Measurements from ENCODE around the gene CFAP157. TPM values are rescaled to one million over a fixed set of nuclear protein-coding genes. Genes with fewer than 3 reads are reported as not detected.
A peak's percentile ranks its signal among the peaks of the same experiment; 100 is the strongest.

CFAP157 gene
- total RNA-seq, 2 donors from 2014 or later = 0.14 TPM

DNA sequence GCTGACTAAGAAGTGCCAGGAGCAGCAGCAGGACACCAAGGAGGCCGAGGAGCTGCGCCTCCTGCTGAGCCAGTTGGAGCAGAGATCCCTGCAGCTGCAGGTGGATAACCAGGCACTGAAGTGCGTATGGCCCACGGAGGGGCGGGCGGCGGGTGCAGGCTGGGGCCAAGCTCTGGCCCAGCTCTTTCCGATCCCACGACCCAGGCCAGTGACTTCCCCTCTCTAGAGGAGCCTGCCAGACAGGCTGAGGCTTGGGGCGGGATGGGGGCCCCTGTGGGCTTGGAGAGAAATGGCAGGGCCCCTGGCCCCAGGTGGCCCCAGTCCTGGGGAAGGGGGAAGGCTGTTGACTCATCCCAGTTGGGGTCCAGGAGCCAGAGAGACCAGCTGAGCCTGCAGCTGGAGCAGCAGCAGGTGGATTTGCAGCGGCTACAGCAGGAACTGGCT is 5.1 kb downstream of the CFAP157 start:
- DNase-seq (ENCODE audit: low spot score) = no peak
- intact Hi-C loops (cut with DNase I) = loop anchor here in 1 of 2 donors (5.0 kb wide), 1 partner anchor 280 kb away; no protein-coding TSS in a partner anchor

DNA sequence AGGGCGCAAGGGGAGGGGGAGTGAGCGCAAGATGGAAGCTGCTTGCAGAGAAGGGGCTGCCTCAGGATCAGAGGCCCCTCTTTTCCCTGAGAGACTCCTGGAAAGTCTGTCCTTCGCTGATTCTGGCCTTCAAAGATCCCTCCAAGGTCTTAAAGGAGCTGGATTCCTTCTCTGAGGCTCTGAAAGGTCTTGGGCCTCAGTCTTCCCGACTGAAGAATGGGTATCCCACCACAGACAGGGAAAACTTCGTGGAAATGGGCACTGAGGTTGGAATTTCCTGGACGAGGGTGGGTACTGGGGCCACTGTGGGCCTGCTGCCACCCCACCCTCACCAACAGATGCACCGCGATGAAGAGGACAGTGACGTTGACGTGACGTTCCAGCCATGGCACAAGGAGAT is 5.6 kb downstream of the CFAP157 start:
- no peak for DNase-seq (ENCODE audit: low spot score)

GRCh38 chr9:127712867-127713266 is 6.1 kb downstream of the CFAP157 start:
- no peak for DNase-seq (ENCODE audit: low spot score)
- intact Hi-C loops (cut with DNase I) = loop anchor here in 1 of 2 donors (5.0 kb wide), 1 partner anchor 281 kb away; no protein-coding TSS in a partner anchor

More for the DNA sequence above, 5.6 kb downstream of the CFAP157 start:
- intact Hi-C loops (cut with DNase I) = loop anchor here in 1 of 2 donors (5.0 kb wide), 1 partner anchor 280 kb away; no protein-coding TSS in a partner anchor

GRCh38 chr9:127714020-127714750 is 7.4 kb downstream of the CFAP157 start:
- DNase-seq (ENCODE audit: low spot score) = peak; percentile 55
- intact Hi-C loops (cut with DNase I) = loop anchor here in 1 of 2 donors (5.0 kb wide), 1 partner anchor 282 kb away; no protein-coding TSS in a partner anchor

DNA sequence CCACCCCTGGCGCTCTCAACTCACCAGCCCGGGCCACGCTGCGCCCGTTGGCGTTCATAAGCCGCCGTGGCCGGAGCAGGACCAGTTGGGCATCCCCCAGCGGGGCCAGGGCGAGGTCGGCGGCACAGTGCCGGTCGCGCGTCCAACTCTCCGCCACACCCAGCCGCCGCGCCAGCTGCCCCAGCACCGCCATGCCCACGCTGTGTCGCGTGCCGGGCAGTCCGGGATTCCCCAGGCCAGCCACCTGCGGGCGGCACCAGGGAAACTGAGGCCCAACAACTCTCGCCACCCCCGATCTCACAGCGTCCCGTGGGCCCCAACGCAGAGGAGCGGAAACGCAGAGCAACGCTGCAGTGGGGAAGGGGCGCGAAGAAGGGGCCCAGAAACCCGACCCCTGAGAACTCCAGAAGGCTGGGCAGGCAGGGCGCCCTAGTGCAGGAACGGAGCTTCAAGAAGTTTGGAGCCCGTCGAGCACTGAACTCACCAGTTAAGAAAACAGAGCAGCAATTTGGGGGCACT is 8.2 kb downstream of the CFAP157 start:
- no peak for DNase-seq (ENCODE audit: low spot score)
- intact Hi-C loops (cut with DNase I) = loop anchor here in 1 of 2 donors (5.0 kb wide), 1 partner anchor 283 kb away; no protein-coding TSS in a partner anchor

DNA sequence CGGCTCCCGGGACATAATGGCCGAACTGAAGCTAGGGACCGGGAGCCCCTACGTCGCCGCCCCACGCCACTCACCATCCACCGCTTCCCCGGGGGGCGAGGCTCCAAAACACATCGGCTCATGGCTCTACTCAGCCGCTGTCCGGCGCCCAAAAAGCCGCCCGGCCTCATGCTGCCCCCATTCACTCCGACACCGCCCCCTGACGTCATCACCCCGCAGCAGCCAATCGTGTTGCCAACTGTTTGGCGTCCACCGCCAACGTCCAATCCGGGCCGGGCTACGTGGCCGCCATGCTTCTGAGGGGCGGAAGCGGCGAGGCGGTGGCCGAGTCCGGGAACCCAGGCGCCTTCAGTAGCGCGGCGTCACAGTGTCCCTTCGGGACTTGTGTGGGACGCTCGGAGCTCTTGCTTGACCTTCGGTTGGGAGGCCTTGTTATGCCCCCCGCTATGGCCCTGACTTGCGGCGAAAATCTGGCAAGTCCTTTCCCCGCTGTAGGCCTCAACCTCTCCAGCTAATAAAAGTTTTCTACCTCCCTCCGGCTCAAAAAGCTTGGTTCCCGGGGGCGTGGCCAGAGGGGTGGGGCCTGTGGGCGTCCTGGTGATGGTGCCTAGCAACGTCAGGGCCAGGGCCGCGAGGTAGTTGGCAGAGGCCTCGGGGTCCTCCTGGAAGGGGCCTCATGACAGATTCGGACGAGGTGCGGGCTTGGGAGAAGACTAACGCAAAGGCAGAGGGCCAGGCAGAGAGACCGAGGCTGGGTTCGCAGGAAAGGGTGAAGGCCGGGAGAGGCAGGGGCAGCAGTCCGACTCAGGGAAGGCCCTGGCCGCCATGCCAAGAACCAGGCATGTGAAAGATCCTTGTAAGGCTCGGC is 8.9 kb downstream of the CFAP157 start, which contains the start of the genes PTRH1 and TTC16:
PTRH1 (minus strand) TSS at position 194 of the 868 bp plus-strand sequence; CDS start at position 170, 24 bp downstream.
TTC16 (plus strand) TSS at position 610 of the 868 bp plus-strand sequence; CDS start at position 677, 67 bp downstream.
- DNase-seq (ENCODE audit: low spot score) = peak; percentile 99
- intact Hi-C loops (cut with DNase I) = no loop called here

DNA sequence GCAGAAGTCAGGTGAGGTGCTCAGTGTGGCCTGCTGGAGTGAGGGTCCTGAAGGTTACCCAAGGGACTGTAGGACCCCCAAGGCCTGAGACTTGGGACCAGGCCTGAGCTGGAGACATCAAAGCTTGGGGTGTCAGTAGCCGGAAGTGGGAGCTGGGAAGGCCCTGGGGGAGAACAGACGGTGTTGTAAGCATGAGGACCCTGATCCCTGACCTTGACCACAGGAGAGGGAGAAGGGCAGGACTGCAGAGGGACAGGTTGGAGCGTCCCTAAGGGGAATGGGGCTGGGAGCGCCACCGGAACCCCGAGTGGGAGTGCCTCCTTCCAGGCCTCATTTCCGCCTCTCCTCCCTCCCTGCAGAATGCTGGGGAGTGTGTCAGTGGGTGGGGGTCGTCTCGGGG is 9.6 kb downstream of the CFAP157 start:
- intact Hi-C loops (cut with DNase I) = no loop called here
- DNase-seq (ENCODE audit: low spot score) = no peak

DNA sequence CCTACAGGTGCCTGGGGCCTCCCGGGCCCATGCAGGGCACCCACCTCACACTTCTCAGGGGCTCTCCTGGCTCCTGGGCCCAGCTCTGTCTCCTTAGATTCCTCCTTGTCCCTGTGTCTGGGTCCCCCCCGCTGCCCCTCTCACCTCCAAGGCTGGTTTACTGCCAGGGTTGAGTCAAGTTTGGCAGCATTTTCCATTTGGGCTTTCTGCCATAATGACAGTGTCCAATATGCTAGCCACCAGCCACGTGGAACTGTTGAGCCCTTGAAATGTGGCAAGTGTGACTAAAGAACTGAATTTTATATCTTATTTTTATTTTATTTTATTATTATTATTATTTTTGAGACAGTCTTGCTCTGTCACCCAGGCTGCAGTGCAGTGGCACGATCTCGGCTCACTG is 11.0 kb downstream of the CFAP157 start:
- intact Hi-C loops (cut with DNase I) = no loop called here
- DNase-seq (ENCODE audit: low spot score) = no peak

GRCh38 chr9:127720031-127720864 is 13.5 kb downstream of the CFAP157 start:
- intact Hi-C loops (cut with DNase I) = loop anchor here in 1 of 2 donors (5.0 to 10.0 kb wide), 2 partner anchors 113 to 215 kb away; no protein-coding TSS in a partner anchor

DNA sequence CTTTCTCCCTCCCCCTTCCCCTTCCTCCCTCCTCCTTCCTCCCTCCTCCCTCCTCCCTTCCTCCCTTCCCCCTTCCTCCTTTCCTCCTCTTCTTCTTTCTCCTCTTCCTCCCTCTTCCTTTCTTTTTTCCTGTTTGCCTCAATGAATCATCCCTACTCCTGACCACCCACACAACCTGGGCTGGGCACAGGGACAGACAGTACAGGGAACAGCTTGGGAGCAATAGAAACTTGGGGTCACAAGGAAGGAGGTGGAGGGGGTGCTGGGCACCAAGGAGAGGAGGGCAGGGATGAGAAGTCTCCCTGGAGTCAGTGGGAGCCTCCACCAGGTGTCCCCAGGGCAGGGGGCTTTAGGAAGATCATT is 14.1 kb downstream of the CFAP157 start:
- intact Hi-C loops (cut with DNase I) = loop anchor here in 1 of 2 donors (5.0 to 10.0 kb wide), 2 partner anchors 114 to 216 kb away; no protein-coding TSS in a partner anchor
- DNase-seq (ENCODE audit: low spot score) = no peak

More at GRCh38 chr9:127720031-127720864, 13.5 kb downstream of the CFAP157 start:
- peak; percentile 65 for DNase-seq (ENCODE audit: low spot score)

DNA sequence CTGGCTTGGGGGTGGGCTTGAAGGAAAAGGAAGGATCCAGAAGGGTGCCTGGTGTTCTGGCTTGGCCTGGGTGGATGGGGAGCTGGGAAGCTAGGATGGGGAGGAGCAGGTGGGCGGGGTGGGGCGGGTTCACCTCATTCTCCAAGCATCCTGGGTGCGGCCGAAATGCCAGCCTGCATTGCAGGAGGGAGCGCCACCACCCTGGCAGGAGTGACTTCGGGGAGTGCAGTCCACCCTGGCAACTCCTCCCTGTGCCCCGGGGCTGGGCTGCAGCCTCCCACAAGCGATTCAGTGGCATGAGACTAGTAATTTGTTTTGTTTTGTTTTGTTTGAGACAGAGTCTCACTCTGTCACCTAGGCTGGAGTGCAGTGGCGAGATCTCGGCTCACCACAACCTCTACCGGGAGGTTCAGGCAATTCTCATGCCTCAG is 14.6 kb downstream of the CFAP157 start:
- intact Hi-C loops (cut with DNase I) = loop anchor here in 1 of 2 donors (5.0 to 10.0 kb wide), 2 partner anchors 114 to 217 kb away; no protein-coding TSS in a partner anchor
- DNase-seq (ENCODE audit: low spot score) = no peak

- DNase-seq (ENCODE audit: low spot score) = no peak
- intact Hi-C loops (cut with DNase I) = loop anchor here in 1 of 2 donors (5.0 to 10.0 kb wide), 2 partner anchors 115 to 217 kb away; no protein-coding TSS in a partner anchor
These were observed 15.4 kb downstream of the CFAP157 start for GRCh38 chr9:127722055-127722745.

DNA sequence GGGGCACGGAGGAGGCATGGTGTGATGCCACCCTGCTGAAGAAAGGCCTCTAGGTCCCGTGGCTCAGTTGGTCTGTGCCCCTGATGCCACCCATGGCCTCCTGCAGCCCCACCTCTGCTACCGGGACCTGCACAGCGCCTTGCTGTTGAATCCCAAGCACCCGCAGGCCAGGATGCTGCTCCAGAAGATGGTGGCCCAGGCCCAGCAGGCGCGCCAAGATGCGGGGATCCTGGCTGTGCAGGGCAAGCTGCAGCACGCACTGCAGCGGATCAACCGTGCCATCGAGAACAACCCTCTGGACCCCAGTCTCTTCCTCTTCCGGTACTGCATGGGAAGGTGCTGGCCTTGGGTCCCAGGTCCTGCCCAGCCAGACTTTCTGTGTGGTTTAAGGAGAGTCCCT is 16.2 kb downstream of the CFAP157 start:
- DNase-seq (ENCODE audit: low spot score) = no peak
- intact Hi-C loops (cut with DNase I) = loop anchor here in 1 of 2 donors (5.0 to 10.0 kb wide), 2 partner anchors 116 to 218 kb away; no protein-coding TSS in a partner anchor

DNA sequence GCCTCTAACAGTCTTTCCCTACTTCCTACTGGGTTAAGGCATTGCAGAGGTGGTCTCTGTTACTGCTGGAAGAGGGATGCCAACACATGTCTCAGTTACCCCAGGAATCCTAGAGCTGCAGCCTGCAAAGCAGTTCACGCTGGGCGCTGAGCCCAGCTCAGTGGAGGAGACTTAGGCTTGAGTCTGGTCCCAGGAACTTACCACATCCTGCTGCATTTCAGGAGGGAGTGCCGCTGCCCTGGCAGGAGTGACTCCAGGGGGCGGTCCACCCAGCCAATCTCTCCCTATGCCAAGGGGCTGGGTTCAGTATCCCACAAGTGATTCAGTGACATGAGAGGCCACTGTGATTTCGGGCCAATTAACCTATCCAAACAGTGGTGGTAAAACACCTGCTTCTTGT is 16.7 kb downstream of the CFAP157 start:
- intact Hi-C loops (cut with DNase I) = loop anchor here in 1 of 2 donors (5.0 to 10.0 kb wide), 2 partner anchors 116 to 219 kb away; no protein-coding TSS in a partner anchor
- no peak for DNase-seq (ENCODE audit: low spot score)

GRCh38 chr9:127724012-127724411 is 17.2 kb downstream of the CFAP157 start:
- DNase-seq (ENCODE audit: low spot score) = no peak
- intact Hi-C loops (cut with DNase I) = loop anchor here in 1 of 2 donors (5.0 to 10.0 kb wide), 2 partner anchors 117 to 219 kb away; no protein-coding TSS in a partner anchor

GRCh38 chr9:127726871-127727270 is 20.1 kb downstream of the CFAP157 start:
- no peak for DNase-seq (ENCODE audit: low spot score)
- intact Hi-C loops (cut with DNase I) = loop anchor here in 1 of 2 donors (10.0 kb wide), 1 partner anchor 222 kb away; no protein-coding TSS in a partner anchor

DNA sequence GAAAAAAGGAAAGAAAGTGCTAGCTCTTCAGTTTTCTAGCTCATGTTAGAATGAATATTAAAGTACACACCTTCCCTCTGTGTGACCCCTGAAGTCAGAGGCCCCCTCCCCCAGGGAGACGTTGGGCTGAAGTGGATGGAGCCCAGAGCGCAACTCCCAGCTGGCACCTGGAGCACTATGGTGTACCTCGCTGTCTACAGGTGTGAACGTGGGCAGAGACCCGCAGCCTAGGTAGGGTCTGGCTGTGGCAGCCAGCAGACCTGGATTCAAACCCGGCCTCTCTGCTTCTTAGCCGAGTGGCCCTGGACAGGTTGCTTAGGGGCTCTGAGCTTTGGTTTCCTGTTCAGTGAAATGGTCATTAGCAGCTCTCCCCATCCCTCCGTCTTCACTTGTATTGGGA is 22.0 kb downstream of the CFAP157 start:
- intact Hi-C loops (cut with DNase I) = loop anchor here in 1 of 2 donors (10.0 kb wide), 1 partner anchor 224 kb away; no protein-coding TSS in a partner anchor
- peak; percentile 59 for DNase-seq (ENCODE audit: low spot score)
